KMS-11 (cell line): ENCODE results near the gene MAP4K4.

Source experiments
- H2AFZ ChIP-seq: fragments of 200-600 bp; sonication (generic); 2 replicates; pipeline ENCODE4 v1.6.1; 2016; ENCODE audit warnings: antibody characterized with exemption, mixed run types, low read depth
- H3K27ac ChIP-seq: fragments of 200-600 bp; sonication (generic); 2 replicates; pipeline ENCODE4 v1.6.1; 2016; ENCODE audit warnings: mild to moderate bottlenecking, mixed run types
- H3K27me3 ChIP-seq: fragments of 200-600 bp; sonication (generic); 2 replicates; pipeline ENCODE4 v1.6.1; 2017; ENCODE audit warnings: mild to moderate bottlenecking, low read depth, mixed run types, moderate library complexity; ENCODE audit not compliant: insufficient read depth
- H3K36me3 ChIP-seq: fragments of 200-600 bp; sonication (generic); 2 replicates; pipeline ENCODE4 v1.6.1; 2017; ENCODE audit warnings: mild to moderate bottlenecking, mixed run types; ENCODE audit not compliant: insufficient read depth
- H3K4me1 ChIP-seq: fragments of 200-600 bp; sonication (generic); 2 replicates; pipeline ENCODE4 v1.6.1; 2016; ENCODE audit warnings: mild to moderate bottlenecking, low read depth, mixed run types; ENCODE audit not compliant: poor library complexity, severe bottlenecking
- H3K4me2 ChIP-seq: fragments of 200-600 bp; sonication (generic); 2 replicates; pipeline ENCODE4 v1.7.0; 2016; ENCODE audit warnings: mild to moderate bottlenecking, mixed run types
- H3K4me3 ChIP-seq: fragments of 200-600 bp; sonication (generic); IDR thresholded peaks from 2 replicates; pipeline ENCODE4 v1.6.1; 2017; ENCODE audit warnings: low read depth, low read length, mixed read lengths; ENCODE audit not compliant: insufficient read depth
- H3K79me2 ChIP-seq: fragments of 200-600 bp; sonication (generic); 2 replicates; pipeline ENCODE4 v1.6.1; 2016; ENCODE audit warnings: low read depth, mixed run types; ENCODE audit not compliant: insufficient read depth
- H3K9ac ChIP-seq: fragments of 200-600 bp; sonication (generic); 2 replicates; pipeline ENCODE4 v1.6.1; 2016; ENCODE audit warnings: mild to moderate bottlenecking, mixed run types
- H4K20me1 ChIP-seq: fragments of 200-600 bp; sonication (generic); 2 replicates; pipeline ENCODE4 v1.6.1; 2016; ENCODE audit warnings: mild to moderate bottlenecking, mixed run types; ENCODE audit not compliant: insufficient read depth
- CTCF ChIP-seq: fragments of 200-600 bp; sonication (generic); conservative IDR thresholded peaks from 2 replicates; pipeline ENCODE4 v1.6.1; 2017; ENCODE audit warnings: low read depth, mild to moderate bottlenecking, antibody characterized with exemption, low read length, moderate library complexity, mixed read lengths

Gene MAP4K4

GRCh38 chr2:101883860-101884259 lies 186.4 kb downstream of the MAP4K4 start:
- H3K4me1 ChIP-seq: no peaks in the 10 kb centered on the region
- no peak overlapping the region for H3K27ac ChIP-seq

GRCh38 chr2:101884423-101884822 lies 186.9 kb downstream of the MAP4K4 start:
- no peaks in the 10 kb centered on the region for H3K4me1 ChIP-seq
- no peak for TF ChIP-seq CTCF
- no peaks in the 10 kb centered on the region for H3K79me2 ChIP-seq
- H3K4me3 ChIP-seq: no peak overlapping the region
- H2AFZ ChIP-seq: no peak overlapping the region
- H3K27ac ChIP-seq: no peak overlapping the region
- no peak overlapping the region for H3K4me2 ChIP-seq
- H4K20me1 ChIP-seq: no peaks in the 10 kb centered on the region
- H3K27me3 ChIP-seq: no peaks in the 10 kb centered on the region
- no peaks in the 10 kb centered on the region for H3K36me3 ChIP-seq
- no peak overlapping the region for H3K9ac ChIP-seq

More at GRCh38 chr2:101883860-101884259, 186.4 kb downstream of the MAP4K4 start:
- no peak overlapping the region for H3K4me2 ChIP-seq
- H3K9ac ChIP-seq: no peak overlapping the region
- peak; percentile 65 for TF ChIP-seq CTCF
- H2AFZ ChIP-seq: no peak overlapping the region
- no peaks in the 10 kb centered on the region for H3K79me2 ChIP-seq
- no peaks in the 10 kb centered on the region for H3K36me3 ChIP-seq
- H3K27me3 ChIP-seq: no peaks in the 10 kb centered on the region
- H3K4me3 ChIP-seq: no peak overlapping the region
- H4K20me1 ChIP-seq: no peaks in the 10 kb centered on the region

GRCh38 chr2:101887328-101887727 lies 189.8 kb downstream of the MAP4K4 start:
- no peaks in the 10 kb centered on the region for H4K20me1 ChIP-seq
- no peak overlapping the region for H3K4me3 ChIP-seq
- H3K27me3 ChIP-seq: no peaks in the 10 kb centered on the region
- H3K79me2 ChIP-seq: no peaks in the 10 kb centered on the region
- no peak overlapping the region for H3K9ac ChIP-seq
- H3K4me1 ChIP-seq: no peaks in the 10 kb centered on the region
- H3K27ac ChIP-seq: no peak overlapping the region
- TF ChIP-seq CTCF: no peak
- H3K4me2 ChIP-seq: no peak overlapping the region
- H2AFZ ChIP-seq: no peak overlapping the region
- no peaks in the 10 kb centered on the region for H3K36me3 ChIP-seq

- H3K36me3 ChIP-seq: no peaks in the 10 kb centered on the region
Measured at GRCh38 chr2:101889460-101890098, 192.1 kb downstream of the MAP4K4 start.

More at GRCh38 chr2:101889460-101890098, 192.1 kb downstream of the MAP4K4 start:
- Histone ChIP-seq H3K4me3 (no peak overlapping the region), H3K9ac (no peak overlapping the region), H3K27ac (no peak overlapping the region), H3K4me2 (no peak overlapping the region), H4K20me1 (no peaks in the 10 kb centered on the region), H3K27me3 (no peaks in the 10 kb centered on the region), H3K4me1 (no peaks in the 10 kb centered on the region), H3K79me2 (no peaks in the 10 kb centered on the region), H2AFZ (no peak overlapping the region)
- TF ChIP-seq CTCF: no peak
